WI38 (cell line): Measurements from ENCODE around the gene DAGLB.

Experiments used
- H3K4me3 ChIP-seq: 2 replicates; pipeline ENCODE4 v1.5.1; 2011; ENCODE audit warnings: low read depth, mild to moderate bottlenecking, control low read depth, low read length
- TF ChIP-seq, protein P1 (sequence below): IDR thresholded peaks from 2 replicates; pipeline ENCODE4 v1.5.1; 2012; ENCODE audit warnings: low read depth, mild to moderate bottlenecking, control low read depth, low read length

Gene DAGLB

DNA sequence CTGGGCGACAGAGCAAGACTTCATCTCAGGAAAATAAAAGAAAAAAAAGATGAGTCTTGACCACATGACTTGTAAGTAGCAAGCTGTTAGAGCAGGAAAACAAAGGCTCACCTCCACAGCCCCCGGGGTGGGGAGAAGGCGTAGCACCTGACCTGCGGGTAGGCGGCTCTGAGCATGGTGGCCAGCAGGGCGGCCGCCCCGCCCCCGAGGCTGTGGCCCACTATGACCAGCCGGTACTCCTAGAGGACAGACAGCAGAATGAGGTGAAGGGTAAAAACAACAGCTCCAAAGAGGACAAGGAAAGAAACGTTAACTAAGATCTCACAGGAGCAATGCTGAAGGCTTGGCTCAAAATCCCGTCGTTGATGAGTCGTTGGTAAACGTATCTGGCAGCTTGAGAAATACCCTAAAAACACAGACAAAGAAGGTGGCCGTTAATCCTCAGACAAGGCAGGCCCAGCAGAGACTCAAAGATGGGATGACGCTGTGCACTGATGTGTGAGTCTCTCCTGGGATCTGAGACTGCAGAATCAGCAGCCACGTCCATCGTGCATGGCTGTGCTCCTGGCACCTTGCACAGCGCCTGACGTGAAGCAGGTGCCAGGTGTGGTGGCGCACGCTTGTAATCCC lies 31.1 kb downstream of the DAGLB start:
- TF ChIP-seq, protein P1, sequence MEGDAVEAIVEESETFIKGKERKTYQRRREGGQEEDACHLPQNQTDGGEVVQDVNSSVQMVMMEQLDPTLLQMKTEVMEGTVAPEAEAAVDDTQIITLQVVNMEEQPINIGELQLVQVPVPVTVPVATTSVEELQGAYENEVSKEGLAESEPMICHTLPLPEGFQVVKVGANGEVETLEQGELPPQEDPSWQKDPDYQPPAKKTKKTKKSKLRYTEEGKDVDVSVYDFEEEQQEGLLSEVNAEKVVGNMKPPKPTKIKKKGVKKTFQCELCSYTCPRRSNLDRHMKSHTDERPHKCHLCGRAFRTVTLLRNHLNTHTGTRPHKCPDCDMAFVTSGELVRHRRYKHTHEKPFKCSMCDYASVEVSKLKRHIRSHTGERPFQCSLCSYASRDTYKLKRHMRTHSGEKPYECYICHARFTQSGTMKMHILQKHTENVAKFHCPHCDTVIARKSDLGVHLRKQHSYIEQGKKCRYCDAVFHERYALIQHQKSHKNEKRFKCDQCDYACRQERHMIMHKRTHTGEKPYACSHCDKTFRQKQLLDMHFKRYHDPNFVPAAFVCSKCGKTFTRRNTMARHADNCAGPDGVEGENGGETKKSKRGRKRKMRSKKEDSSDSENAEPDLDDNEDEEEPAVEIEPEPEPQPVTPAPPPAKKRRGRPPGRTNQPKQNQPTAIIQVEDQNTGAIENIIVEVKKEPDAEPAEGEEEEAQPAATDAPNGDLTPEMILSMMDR = no peak
- no peak overlapping the region for H3K4me3 ChIP-seq

DNA sequence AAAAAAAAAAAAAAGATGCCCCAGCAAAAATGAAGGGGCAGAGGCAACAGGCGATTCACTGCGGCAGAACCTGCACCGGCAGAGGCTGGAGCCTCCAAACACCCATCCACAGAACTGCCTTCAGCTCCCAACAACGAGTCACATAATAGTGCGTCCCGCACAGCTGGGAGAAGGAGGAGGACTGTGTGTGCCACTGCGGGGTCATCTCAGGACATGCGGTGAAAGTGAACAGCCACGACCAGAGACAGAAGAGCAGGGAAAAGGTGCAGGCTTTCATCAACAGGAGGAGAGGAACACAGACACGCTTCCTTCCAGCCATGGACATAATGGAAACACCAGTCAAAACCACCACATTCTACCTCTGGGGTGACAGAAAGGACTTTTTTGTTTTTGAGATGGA lies 34.1 kb downstream of the DAGLB start:
- no peak overlapping the region for H3K4me3 ChIP-seq
- TF ChIP-seq, protein P1 = no peak

DNA sequence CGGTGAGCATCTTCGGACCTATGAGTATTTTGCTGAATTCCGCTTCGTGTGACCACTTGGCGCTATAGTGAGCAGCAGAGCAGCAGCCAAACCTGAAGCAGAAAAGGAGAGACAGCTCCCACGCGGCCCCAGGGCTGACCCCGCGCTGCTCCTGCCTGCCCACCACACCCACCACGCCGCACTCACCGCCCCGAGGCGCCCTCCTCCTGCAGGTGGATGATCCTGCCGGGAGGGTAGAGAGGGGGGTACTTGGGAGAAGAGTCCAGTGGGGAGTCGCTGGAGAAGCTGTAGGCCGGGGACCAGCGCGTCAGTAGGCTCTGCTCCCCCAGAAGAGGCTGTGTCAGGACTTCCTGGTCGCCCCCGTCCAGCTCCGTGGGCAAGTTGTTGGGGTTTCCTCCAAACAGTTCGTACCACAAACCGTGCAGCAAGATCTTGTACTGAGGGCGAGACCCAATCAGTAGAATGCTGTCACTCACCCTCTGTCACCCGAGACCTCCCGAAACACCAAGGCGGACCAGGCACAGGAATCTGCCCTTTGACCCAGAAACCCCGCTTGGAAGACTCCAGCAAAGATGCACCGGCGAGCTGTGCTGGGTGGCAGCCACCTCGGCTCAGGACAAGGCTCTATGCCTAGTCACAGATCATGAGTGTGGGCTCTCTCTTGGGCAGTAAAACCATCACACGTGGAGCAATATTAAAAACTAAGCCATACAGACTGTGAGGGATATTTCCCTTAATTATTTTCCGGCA lies 37.6 kb downstream of the DAGLB start:
- TF ChIP-seq, protein P1 = no peak
- H3K4me3 ChIP-seq = no peak overlapping the region

DNA sequence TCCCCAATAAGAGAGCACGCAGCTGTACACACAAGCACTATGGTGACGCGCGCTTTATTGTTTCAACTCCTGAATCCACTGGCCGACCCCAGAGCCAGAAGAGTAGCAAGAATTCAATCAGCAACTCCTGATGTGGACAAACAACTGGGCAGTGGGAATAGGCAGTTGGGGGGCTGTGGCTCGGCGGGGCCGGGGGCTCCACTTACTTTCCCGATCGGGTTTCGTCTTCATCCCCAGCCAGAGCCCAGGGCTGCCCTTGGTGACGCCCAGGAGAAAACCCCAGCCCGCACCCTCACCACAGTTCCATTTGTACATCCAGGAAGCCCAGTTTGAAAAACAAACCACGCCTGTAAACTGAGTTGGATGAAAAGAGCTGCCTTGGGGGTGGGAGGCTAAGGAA lies 38.7 kb downstream of the DAGLB start:
- TF ChIP-seq, protein P1 = no peak
- no peak overlapping the region for H3K4me3 ChIP-seq

DNA sequence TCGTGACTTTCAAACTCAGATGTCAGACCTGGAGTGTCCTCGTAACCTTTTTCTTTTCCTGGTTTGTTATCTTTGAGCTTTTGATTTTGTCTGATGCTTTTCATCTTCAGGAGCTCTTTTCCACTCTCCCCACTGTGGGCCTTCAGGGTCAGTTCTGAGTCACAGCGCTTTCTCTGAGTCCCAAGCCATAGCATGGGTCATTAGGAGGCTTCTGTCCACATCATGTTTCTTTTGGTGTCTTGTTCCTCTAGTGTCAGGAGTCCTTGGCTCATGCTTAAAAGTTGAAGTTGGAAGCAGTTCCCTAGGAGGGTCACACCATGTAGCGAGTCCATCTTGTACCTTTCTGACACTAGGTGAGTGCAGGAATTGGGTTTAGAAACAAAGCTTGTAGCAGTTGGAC lies 40.3 kb downstream of the DAGLB start:
- no peak overlapping the region for H3K4me3 ChIP-seq
- TF ChIP-seq, protein P1 = no peak

DNA sequence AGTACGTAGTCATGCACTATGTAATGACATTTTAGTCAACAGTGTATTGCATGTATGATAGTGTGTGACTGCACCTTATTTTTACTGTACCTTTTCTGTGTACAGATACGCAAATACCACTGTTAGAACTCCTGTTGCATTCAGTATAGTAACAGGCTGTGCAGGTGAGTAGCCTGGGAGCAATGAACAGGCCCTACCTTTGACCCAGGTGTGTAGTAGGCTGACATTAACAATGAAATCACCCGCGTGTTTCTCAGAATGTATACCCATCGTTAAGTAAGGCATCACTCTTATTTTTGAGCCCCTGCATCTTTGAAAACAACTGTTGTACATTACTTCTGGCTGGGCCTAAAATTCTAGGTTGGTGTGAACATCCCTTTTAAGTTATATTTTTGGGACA lies 41.6 kb downstream of the DAGLB start:
- TF ChIP-seq, protein P1 = no peak

DNA sequence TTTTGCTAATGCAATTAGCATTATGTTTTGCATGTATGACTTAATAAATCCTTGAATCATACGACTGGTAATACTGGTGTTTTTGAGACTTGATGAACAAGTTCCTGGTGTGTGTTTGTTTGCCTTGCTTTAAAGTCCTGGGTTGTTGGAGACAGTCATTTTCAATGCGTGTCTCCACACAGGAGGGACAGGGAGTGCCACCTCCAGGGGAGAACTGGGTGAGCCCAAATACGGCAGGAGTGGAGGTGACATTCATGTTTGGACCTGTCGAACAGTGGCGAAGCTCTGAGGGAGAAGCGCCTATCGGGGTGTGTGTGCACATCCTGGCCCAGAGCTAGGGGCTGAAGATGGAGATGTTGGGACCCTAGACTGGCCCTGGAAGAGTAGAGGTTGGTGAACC lies 43.8 kb downstream of the DAGLB start:
- TF ChIP-seq, protein P1 = no peak
- H3K4me3 ChIP-seq = no peak overlapping the region

More for the DNA sequence above, 41.6 kb downstream of the DAGLB start:
- no peak overlapping the region for H3K4me3 ChIP-seq
